HepG2 (cell line): ENCODE measurements around the gene DNAJC11. TPM values are rescaled to one million over a fixed set of nuclear protein-coding genes. Genes with fewer than 3 reads are reported as not detected.
A peak's percentile ranks its signal among the peaks of the same experiment; 100 is the strongest.

Source experiments
- ETV5 ChIP-seq: IDR thresholded peaks from 2 replicates; pipeline ENCODE4 v1.6.1; 2018; ENCODE audit warnings: missing biosample characterization, missing genetic modification reagents, inconsistent platforms, borderline replicate concordance
- FIP1L1 ChIP-seq: fragments of 200-400 bp; formaldehyde crosslinking; IDR thresholded peaks from 2 replicates; pipeline ENCODE4 v1.6.1; 2018; ENCODE audit warnings: low read depth, mild to moderate bottlenecking, low read length, moderate library complexity, borderline replicate concordance; ENCODE audit not compliant: insufficient read depth
- FOSL1 ChIP-seq: sonication (generic); formaldehyde crosslinking; IDR thresholded peaks from 2 replicates; pipeline ENCODE4 v1.9.0; 2021; ENCODE audit warnings: missing genetic modification reagents, borderline replicate concordance
- GMEB1 ChIP-seq: sonication (generic); formaldehyde crosslinking; IDR thresholded peaks from 2 replicates; pipeline ENCODE4 v1.5.1; 2020; ENCODE audit warnings: missing genetic modification reagents, mild to moderate bottlenecking, borderline replicate concordance
- HCFC1 ChIP-seq: fragments of 150-350 bp; IDR thresholded peaks from 2 replicates; pipeline ENCODE4 v1.6.1; 2014; ENCODE audit warnings: low read depth, low read length
- KDM6A ChIP-seq: IDR thresholded peaks from 2 replicates; pipeline ENCODE4 v1.6.1; 2016; ENCODE audit warnings: low read depth
- MIXL1 ChIP-seq: IDR thresholded peaks from 2 replicates; pipeline ENCODE4 v1.6.1; 2016
- MLLT10 ChIP-seq: sonication (generic); formaldehyde crosslinking; IDR thresholded peaks from 2 replicates; pipeline ENCODE4 v1.4.0; 2020; ENCODE audit warnings: missing genetic modification reagents
- NFE2L1 ChIP-seq: sonication (generic); formaldehyde crosslinking; IDR thresholded peaks from 2 replicates; pipeline ENCODE4 v1.4.0; 2020; ENCODE audit warnings: missing genetic modification reagents, mild to moderate bottlenecking, borderline replicate concordance
- NPAS2 ChIP-seq: sonication (generic); formaldehyde crosslinking; IDR thresholded peaks from 2 replicates; pipeline ENCODE4 v1.8.0; 2022; ENCODE audit warnings: mild to moderate bottlenecking, missing genetic modification reagents, borderline replicate concordance
- NR2C2 ChIP-seq: sonication (generic); formaldehyde crosslinking; IDR thresholded peaks from 2 replicates; pipeline ENCODE4 v1.4.0; 2020; ENCODE audit warnings: missing genetic modification reagents, mild to moderate bottlenecking, moderate library complexity, borderline replicate concordance
- PITX1 ChIP-seq: sonication (generic); formaldehyde crosslinking; IDR thresholded peaks from 2 replicates; pipeline ENCODE4 v1.5.1; 2020; ENCODE audit warnings: mild to moderate bottlenecking, missing genetic modification reagents
- RORA ChIP-seq: sonication (generic); formaldehyde crosslinking; IDR thresholded peaks from 2 replicates; pipeline ENCODE4 v1.5.0; 2020; ENCODE audit warnings: mild to moderate bottlenecking, missing genetic modification reagents, moderate library complexity
- THYN1 ChIP-seq: sonication (generic); formaldehyde crosslinking; IDR thresholded peaks from 2 replicates; pipeline ENCODE4 v1.8.1; 2023; ENCODE audit warnings: low read depth, mild to moderate bottlenecking, moderate library complexity, missing genetic modification reagents, borderline replicate concordance
- ZFX ChIP-seq: sonication (generic); formaldehyde crosslinking; IDR thresholded peaks from 2 replicates; pipeline ENCODE4 v1.4.0; 2020; ENCODE audit warnings: mild to moderate bottlenecking, low read depth, missing genetic modification reagents, moderate library complexity
- ZNF280B ChIP-seq: sonication (generic); formaldehyde crosslinking; IDR thresholded peaks from 2 replicates; pipeline ENCODE4 v1.5.0; 2020; ENCODE audit warnings: missing genetic modification reagents, mild to moderate bottlenecking, borderline replicate concordance
- ZNF572 ChIP-seq: sonication (generic); formaldehyde crosslinking; IDR thresholded peaks from 2 replicates; pipeline ENCODE4 v1.5.1; 2020; ENCODE audit warnings: mild to moderate bottlenecking, missing genetic modification reagents
- ZNF644 ChIP-seq: IDR thresholded peaks from 2 replicates; pipeline ENCODE4 v1.6.1; 2016; ENCODE audit warnings: low read depth
- polyA plus RNA-seq, 8 experiments: library from polyadenylated mRNA; depleted of rRNA in 3 of 8; stranded (reverse) in 7 of 8; unstranded in 1 of 8; fragments of >200 nt; fragmentation: Illumina TruSeq in 4 of 8; extraction: Trizol in 4 of 8; gene quantifications; 2 replicates each; pipeline versions ENCODE4 v1.2.1 to v1.2.3, GENCODE V29; 2011 to 2016; ENCODE audit warnings: low read depth in 4 of 8, missing spikeins in 1 of 8, mixed read lengths in 1 of 8; ENCODE audit not compliant: insufficient read depth in 1 of 8
- total RNA-seq, 5 experiments: library from RNA; depleted of rRNA; stranded (reverse); fragments of >200 nt; fragmentation: Illumina TruSeq; extraction: Trizol; gene quantifications; 2 replicates each; pipeline ENCODE4 v1.2.3, GENCODE V29; 2016; ENCODE audit warnings: low read depth in 1 of 5
- TF ChIP-seq, protein P1 (sequence below): sonication (generic); formaldehyde crosslinking; conservative IDR thresholded peaks from 2 replicates; pipeline ENCODE4 v1.4.0; 2020; ENCODE audit warnings: missing genetic modification reagents
- TF ChIP-seq, protein P2 (sequence below): sonication (generic); formaldehyde crosslinking; IDR thresholded peaks from 2 replicates; pipeline ENCODE4 v1.4.0; 2020; ENCODE audit warnings: missing genetic modification reagents, mild to moderate bottlenecking, borderline replicate concordance
- TF ChIP-seq, protein P3 (sequence below): sonication (generic); formaldehyde crosslinking; IDR thresholded peaks from 2 replicates; pipeline ENCODE4 v1.4.0; 2020; ENCODE audit warnings: missing genetic modification reagents

The DNAJC11 gene
- total and polyA plus RNA-seq, 2 of the 13 experiments (the other 11 are each of a cell fraction or from before 2014, with no cell fraction given): 25.1 to 47.6 TPM

- peak; percentile 95 for TF ChIP-seq ZFX
- TF ChIP-seq RORA: no peak
- TF ChIP-seq KDM6A (CRISPR knock-in tag): no peak
- TF ChIP-seq, protein P1, sequence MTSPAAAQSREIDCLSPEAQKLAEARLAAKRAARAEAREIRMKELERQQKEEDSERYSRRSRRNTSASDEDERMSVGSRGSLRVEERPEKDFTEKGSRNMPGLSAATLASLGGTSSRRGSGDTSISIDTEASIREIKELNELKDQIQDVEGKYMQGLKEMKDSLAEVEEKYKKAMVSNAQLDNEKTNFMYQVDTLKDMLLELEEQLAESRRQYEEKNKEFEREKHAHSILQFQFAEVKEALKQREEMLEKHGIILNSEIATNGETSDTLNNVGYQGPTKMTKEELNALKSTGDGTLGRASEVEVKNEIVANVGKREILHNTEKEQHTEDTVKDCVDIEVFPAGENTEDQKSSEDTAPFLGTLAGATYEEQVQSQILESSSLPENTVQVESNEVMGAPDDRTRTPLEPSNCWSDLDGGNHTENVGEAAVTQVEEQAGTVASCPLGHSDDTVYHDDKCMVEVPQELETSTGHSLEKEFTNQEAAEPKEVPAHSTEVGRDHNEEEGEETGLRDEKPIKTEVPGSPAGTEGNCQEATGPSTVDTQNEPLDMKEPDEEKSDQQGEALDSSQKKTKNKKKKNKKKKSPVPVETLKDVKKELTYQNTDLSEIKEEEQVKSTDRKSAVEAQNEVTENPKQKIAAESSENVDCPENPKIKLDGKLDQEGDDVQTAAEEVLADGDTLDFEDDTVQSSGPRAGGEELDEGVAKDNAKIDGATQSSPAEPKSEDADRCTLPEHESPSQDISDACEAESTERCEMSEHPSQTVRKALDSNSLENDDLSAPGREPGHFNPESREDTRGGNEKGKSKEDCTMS: no peak
- peak; percentile 71 for TF ChIP-seq HCFC1
- TF ChIP-seq NR2C2 (CRISPR knock-in tag): peak; percentile 100
- no peak; the same call in 1 of the 2 replicates for TF ChIP-seq ETV5 (CRISPR knock-in tag)
- TF ChIP-seq ZNF572 (CRISPR knock-in tag): no peak
- no peak for TF ChIP-seq MIXL1 (CRISPR knock-in tag)
- TF ChIP-seq, protein P2, sequence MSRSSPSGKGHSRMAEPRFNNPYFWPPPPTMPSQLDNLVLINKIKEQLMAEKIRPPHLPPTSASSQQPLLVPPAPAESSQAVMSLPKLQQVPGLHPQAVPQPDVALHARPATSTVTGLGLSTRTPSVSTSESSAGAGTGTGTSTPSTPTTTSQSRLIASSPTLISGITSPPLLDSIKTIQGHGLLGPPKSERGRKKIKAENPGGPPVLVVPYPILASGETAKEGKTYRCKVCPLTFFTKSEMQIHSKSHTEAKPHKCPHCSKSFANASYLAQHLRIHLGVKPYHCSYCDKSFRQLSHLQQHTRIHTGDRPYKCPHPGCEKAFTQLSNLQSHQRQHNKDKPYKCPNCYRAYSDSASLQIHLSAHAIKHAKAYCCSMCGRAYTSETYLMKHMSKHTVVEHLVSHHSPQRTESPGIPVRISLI: 0 out of 2 replicates have a peak, but pooled peaks have one; percentile 67
- no peak; the same call in 1 of the 2 replicates for TF ChIP-seq NPAS2 (CRISPR knock-in tag)
- peak; percentile 94 for TF ChIP-seq NFE2L1 (CRISPR knock-in tag)
- TF ChIP-seq ZNF644 (CRISPR knock-in tag): no peak
- TF ChIP-seq, protein P3, sequence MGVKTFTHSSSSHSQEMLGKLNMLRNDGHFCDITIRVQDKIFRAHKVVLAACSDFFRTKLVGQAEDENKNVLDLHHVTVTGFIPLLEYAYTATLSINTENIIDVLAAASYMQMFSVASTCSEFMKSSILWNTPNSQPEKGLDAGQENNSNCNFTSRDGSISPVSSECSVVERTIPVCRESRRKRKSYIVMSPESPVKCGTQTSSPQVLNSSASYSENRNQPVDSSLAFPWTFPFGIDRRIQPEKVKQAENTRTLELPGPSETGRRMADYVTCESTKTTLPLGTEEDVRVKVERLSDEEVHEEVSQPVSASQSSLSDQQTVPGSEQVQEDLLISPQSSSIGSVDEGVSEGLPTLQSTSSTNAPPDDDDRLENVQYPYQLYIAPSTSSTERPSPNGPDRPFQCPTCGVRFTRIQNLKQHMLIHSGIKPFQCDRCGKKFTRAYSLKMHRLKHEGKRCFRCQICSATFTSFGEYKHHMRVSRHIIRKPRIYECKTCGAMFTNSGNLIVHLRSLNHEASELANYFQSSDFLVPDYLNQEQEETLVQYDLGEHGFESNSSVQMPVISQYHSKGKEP: peak; percentile 87; the same call in 1 of the 2 replicates
- peak; percentile 96 for TF ChIP-seq GMEB1 (CRISPR knock-in tag)
- no peak for TF ChIP-seq FIP1L1
- TF ChIP-seq MLLT10 (CRISPR knock-in tag): no peak
- 0 out of 2 replicates have a peak, but pooled peaks have one; percentile 22 for TF ChIP-seq FOSL1 (CRISPR knock-in tag)
- peak; percentile 7; the same call in 1 of the 2 replicates for TF ChIP-seq PITX1 (CRISPR knock-in tag)
- peak; percentile 98 for TF ChIP-seq ZNF280B (CRISPR knock-in tag)
- TF ChIP-seq THYN1: no peak
Measured at GRCh38 chr1:6701437-6702153, at the start of gene DNAJC11 (continued).
